GM21390 (cell line): Measurements from ENCODE around the gene WDR7.

Experiments used
- ATAC-seq: cut with Tn5 transposase; IDR thresholded peaks from one replicate; pipeline ENCODE4 v1.9.1; 2021; ENCODE audit not compliant: unreplicated experiment

The WDR7 gene

GRCh38 chr18:57073501-57074187 is 422.5 kb downstream of the WDR7 start:
- no peak for ATAC-seq

GRCh38 chr18:57075716-57076400 is 424.7 kb downstream of the WDR7 start:
- no peak for ATAC-seq

GRCh38 chr18:57077005-57077765 is 426.0 kb downstream of the WDR7 start:
- ATAC-seq, result no peak

- peak; percentile 91 for ATAC-seq
These were observed 426.8 kb downstream of the WDR7 start for GRCh38 chr18:57077786-57078552.

GRCh38 chr18:57078614-57079013 is 427.5 kb downstream of the WDR7 start:
- ATAC-seq, result no peak

- ATAC-seq, result no peak
These were observed 429.3 kb downstream of the WDR7 start for GRCh38 chr18:57080479-57080878.

- no peak for ATAC-seq
These were observed 430.7 kb downstream of the WDR7 start for GRCh38 chr18:57081899-57082298.

- ATAC-seq, result no peak
These were observed 432.3 kb downstream of the WDR7 start for GRCh38 chr18:57083485-57083884.

GRCh38 chr18:57084331-57085271 is 433.4 kb downstream of the WDR7 start:
- ATAC-seq, result peak; percentile 71

GRCh38 chr18:57085371-57085770 is 434.2 kb downstream of the WDR7 start:
- ATAC-seq, result no peak

- no peak for ATAC-seq
These were observed 435.0 kb downstream of the WDR7 start for GRCh38 chr18:57086163-57086562.
